SK-N-MC (cell line): ENCODE results near the gene SLC25A44.

Experiments
- EZH2 ChIP-seq: fragments of 200-600 bp; sonication (generic); IDR thresholded peaks from one replicate; pipeline ENCODE4 v1.6.1; 2017; ENCODE audit warnings: antibody characterized with exemption
- FOXP2 ChIP-seq: optimal IDR thresholded peaks from 2 replicates; pipeline ENCODE3; 2011; ENCODE audit warnings: mild to moderate bottlenecking, moderate library complexity; ENCODE audit not compliant: insufficient read depth; ENCODE audit errors: extremely low read length, control extremely low read depth
- POLR2AphosphoS5 ChIP-seq: IDR thresholded peaks from 2 replicates; pipeline ENCODE4 v1.6.1; 2012; ENCODE audit warnings: mild to moderate bottlenecking, low read depth, low read length, borderline replicate concordance

DNA sequence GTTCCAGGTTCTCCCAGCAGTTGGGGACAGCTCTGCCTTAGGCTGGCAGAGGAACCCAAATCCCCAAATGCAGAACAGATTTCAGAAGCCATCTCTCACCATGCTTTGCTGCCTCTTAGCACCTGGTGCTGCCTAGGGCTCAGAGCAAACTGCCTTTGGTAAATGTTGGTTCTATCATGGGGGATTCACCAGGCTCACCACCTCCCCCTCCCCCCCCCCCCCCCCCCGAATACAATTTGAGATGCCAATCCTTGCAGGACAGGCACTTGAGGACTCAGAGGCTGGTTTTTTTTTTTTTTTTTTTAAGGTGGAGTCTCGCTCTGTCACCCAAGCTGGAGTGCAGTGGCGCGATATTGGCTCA is 54.4 kb downstream of the SLC25A44 start:
- TF ChIP-seq POLR2AphosphoS5, result no peak
- TF ChIP-seq EZH2, result no peak
- no peak for TF ChIP-seq FOXP2
